H9 (cell line): ENCODE data around the gene CYRIA. TPM values are rescaled to one million over a fixed set of nuclear protein-coding genes. Genes with fewer than 3 reads are reported as not detected.

Experiments
- DNase-seq: peaks from one replicate; pipeline ENCODE4 v3.0.0-alpha.2; 2017
- H2AFZ ChIP-seq: one replicate; pipeline ENCODE4 v1.6.1; 2013; ENCODE audit warnings: mild to moderate bottlenecking, low read length, control low read depth, moderate library complexity
- H2AK5ac ChIP-seq: 2 replicates; pipeline ENCODE4 v1.6.1; 2013; ENCODE audit warnings: low read length, control low read depth, mixed read lengths; ENCODE audit not compliant: insufficient read length
- H2BK120ac ChIP-seq: one replicate; pipeline ENCODE4 v1.6.1; 2013; ENCODE audit warnings: low read depth, mild to moderate bottlenecking, low read length, control low read depth, inconsistent platforms; ENCODE audit not compliant: poor library complexity, severe bottlenecking
- H2BK12ac ChIP-seq: 2 replicates; pipeline ENCODE4 v1.6.1; 2013; ENCODE audit warnings: low read length, control low read depth, mixed read lengths, low read depth; ENCODE audit not compliant: insufficient read length
- H2BK15ac ChIP-seq: 2 replicates; pipeline ENCODE4 v1.6.1; 2013; ENCODE audit warnings: low read depth, low read length, control low read depth
- H2BK20ac ChIP-seq: one replicate; pipeline ENCODE4 v1.6.1; 2013; ENCODE audit warnings: low read depth, mild to moderate bottlenecking, low read length, control low read depth, inconsistent platforms; ENCODE audit not compliant: poor library complexity, severe bottlenecking
- H2BK5ac ChIP-seq: 2 replicates; pipeline ENCODE4 v1.6.1; 2013; ENCODE audit warnings: low read length, control low read depth, mixed read lengths; ENCODE audit not compliant: insufficient read length
- H3K14ac ChIP-seq: 2 replicates; pipeline ENCODE4 v1.6.1; 2013; ENCODE audit warnings: low read length, control low read depth; ENCODE audit not compliant: insufficient read depth
- H3K18ac ChIP-seq: 2 replicates; pipeline ENCODE4 v1.6.1; 2013; ENCODE audit warnings: low read depth, mild to moderate bottlenecking, mixed read lengths, low read length, control low read depth; ENCODE audit not compliant: insufficient read length
- H3K23ac ChIP-seq: 2 replicates; pipeline ENCODE4 v1.6.1; 2013; ENCODE audit warnings: low read length, control low read depth, mixed read lengths, low read depth; ENCODE audit not compliant: insufficient read length
- H3K23me2 ChIP-seq: 2 replicates; pipeline ENCODE4 v1.6.1; 2013; ENCODE audit warnings: low read depth, mild to moderate bottlenecking, mixed read lengths, low read length, control low read depth; ENCODE audit not compliant: insufficient read length, poor library complexity, severe bottlenecking
- H3K27ac ChIP-seq: 2 replicates; pipeline ENCODE4 v1.5.1; 2013; ENCODE audit warnings: low read length, control low read depth, mixed read lengths, low read depth; ENCODE audit not compliant: insufficient read length
- H3K27me3 ChIP-seq: 2 replicates; pipeline ENCODE4 v1.6.1; 2013; ENCODE audit warnings: low read length, control low read depth, inconsistent platforms; ENCODE audit not compliant: insufficient read depth
- H3K4ac ChIP-seq: 2 replicates; pipeline ENCODE4 v1.6.1; 2013; ENCODE audit warnings: low read depth, mild to moderate bottlenecking, control low read depth, inconsistent platforms, low read length, moderate library complexity
- H3K4me1 ChIP-seq: 2 replicates; pipeline ENCODE4 v1.6.1; 2013; ENCODE audit warnings: low read length, control low read depth, inconsistent platforms; ENCODE audit not compliant: insufficient read depth
- H3K4me2 ChIP-seq: 2 replicates; pipeline ENCODE4 v1.6.1; 2013; ENCODE audit warnings: low read length, control low read depth, mixed read lengths; ENCODE audit not compliant: insufficient read length, insufficient read depth
- H3K56ac ChIP-seq: 2 replicates; pipeline ENCODE4 v1.6.1; 2013; ENCODE audit warnings: low read depth, mild to moderate bottlenecking, mixed read lengths, low read length, control low read depth; ENCODE audit not compliant: insufficient read length
- H3K79me1 ChIP-seq: 2 replicates; pipeline ENCODE4 v1.6.1; 2013; ENCODE audit warnings: low read depth, mild to moderate bottlenecking, moderate library complexity, low read length, control low read depth, inconsistent platforms; ENCODE audit not compliant: insufficient read depth, poor library complexity, severe bottlenecking
- H3K79me2 ChIP-seq: 2 replicates; pipeline ENCODE4 v1.6.1; 2013; ENCODE audit warnings: low read length, control low read depth, inconsistent platforms; ENCODE audit not compliant: insufficient read depth
- H3K9ac ChIP-seq: 2 replicates; pipeline ENCODE4 v1.6.1; 2013; ENCODE audit warnings: low read length, control low read depth, mixed read lengths; ENCODE audit not compliant: insufficient read length; ENCODE audit errors: extremely low read depth
- H3K9me3 ChIP-seq: one replicate; pipeline ENCODE4 v1.6.1; 2013; ENCODE audit warnings: low read depth, low read length, inconsistent platforms; ENCODE audit not compliant: control insufficient read depth
- H3T11ph ChIP-seq: one replicate; pipeline ENCODE4 v1.6.1; 2013; ENCODE audit warnings: mild to moderate bottlenecking, low read length, control low read depth, inconsistent platforms
- H4K20me1 ChIP-seq: one replicate; pipeline ENCODE4 v1.6.1; 2013; ENCODE audit not compliant: control insufficient read depth, insufficient read length, insufficient read depth
- H4K5ac ChIP-seq: 2 replicates; pipeline ENCODE4 v1.6.1; 2013; ENCODE audit warnings: low read depth, mild to moderate bottlenecking, mixed read lengths, low read length, control low read depth; ENCODE audit not compliant: insufficient read length
- H4K8ac ChIP-seq: replicated peaks from 2 replicates; pipeline ENCODE4 v1.6.1; 2013; ENCODE audit warnings: low read length, control low read depth, mixed read lengths, low read depth; ENCODE audit not compliant: insufficient read length
- H4K91ac ChIP-seq: 2 replicates; pipeline ENCODE4 v1.6.1; 2013; ENCODE audit warnings: low read depth, mild to moderate bottlenecking, moderate library complexity, mixed read lengths, low read length, control low read depth; ENCODE audit not compliant: insufficient read length
- H3K27ac Mint-ChIP-seq, 3 experiments: 2 replicates in 2 of 3; 3 replicates in 1 of 3; pipeline ENCODE4 v1.8.0; 2020 to 2021; ENCODE audit warnings: mixed read lengths in 3 of 3, mild to moderate bottlenecking in 1 of 3, moderate library complexity in 1 of 3
- H3K27me3 Mint-ChIP-seq: 2 replicates; pipeline ENCODE4 v1.8.0; 2021; ENCODE audit warnings: low read depth, mild to moderate bottlenecking, moderate library complexity, mixed read lengths
- H3K36me3 Mint-ChIP-seq, 3 experiments: 2 replicates in 2 of 3; 3 replicates in 1 of 3; pipeline ENCODE4 v1.8.0; 2020 to 2021; ENCODE audit warnings: low read depth in 3 of 3, mixed read lengths in 3 of 3; ENCODE audit not compliant: insufficient read depth in 1 of 3
- H3K4me1 Mint-ChIP-seq, 2 experiments: 2 replicates each; pipeline ENCODE4 v1.8.0; 2020; ENCODE audit warnings: mixed read lengths in 2 of 2
- H3K4me3 Mint-ChIP-seq, 2 experiments: 2 replicates in 1 of 2; 3 replicates in 1 of 2; pipeline ENCODE4 v1.8.0; 2020 to 2021; ENCODE audit warnings: mild to moderate bottlenecking in 2 of 2, mixed read lengths in 2 of 2, moderate library complexity in 1 of 2
- H3K9me3 Mint-ChIP-seq, 2 experiments: 2 replicates in 1 of 2; 3 replicates in 1 of 2; pipeline ENCODE4 v1.8.0; 2020; ENCODE audit warnings: mild to moderate bottlenecking in 2 of 2, mixed read lengths in 2 of 2, moderate library complexity in 1 of 2
- CTCF ChIP-seq: fragments of 200-600 bp; sonication (generic); conservative IDR thresholded peaks from 3 replicates; pipeline ENCODE4 v1.8.0; 2021; ENCODE audit warnings: antibody characterized with exemption, mild to moderate bottlenecking
- WGBS: extraction: QIAGEN DNeasy Blood & Tissue Kit; methylation state at CpG from one replicate; pipeline ENCODE4 v1.1.7; 2013; ENCODE audit warnings: missing lambda C conversion rate, low lambda C conversion rate, mixed read lengths; ENCODE audit not compliant: insufficient read length; ENCODE audit errors: extremely low coverage; 5-methylcytosine and 5-hydroxymethylcytosine counted together
- total RNA-seq: library from RNA; stranded (reverse); gene quantifications from 2 replicates; pipeline ENCODE4 v1.2.1, GENCODE V29; 2021

CYRIA gene
- total RNA-seq, 1 experiment from 2014 or later, result 2.3 TPM

GRCh38 chr2:16640867-16641266 lies 24.8 kb downstream of the CYRIA start:
- H3K4me2 ChIP-seq, result no peak overlapping the region
- no peak overlapping the region for H4K91ac ChIP-seq
- Mint-ChIP-seq H3K9me3 (no peaks in the 10 kb centered on the region), H3K27me3 (peaks cover 2% of the 10 kb centered on the region; the same call in 1 of the 2 replicates), H3K4me1 (peaks cover 11 to 12% of the 10 kb centered on the region in 2 experiments), H3K36me3 (peaks cover 0 to 3% (median 0%) of the 10 kb centered on the region in 3 experiments; a peak in 2 of 7 replicates), H3K27ac (peak overlapping the region in 1 of 3 experiments; percentile 42; a peak in 2 of 7 replicates), H3K4me3 (no peak overlapping the region)
- H3K27ac ChIP-seq, result no peak overlapping the region
- no CpG with 5 or more reads among the region's 5 CpGs for WGBS
- H2BK15ac ChIP-seq, result no peak overlapping the region
- H2BK20ac ChIP-seq, result no peak overlapping the region
- no peak overlapping the region for H2BK120ac ChIP-seq
- no peaks in the 10 kb centered on the region for H3K79me1 ChIP-seq
- H3K4ac ChIP-seq, result no peak overlapping the region
- H4K5ac ChIP-seq, result no peak overlapping the region
- H2AK5ac ChIP-seq, result no peak overlapping the region
- no peaks in the 10 kb centered on the region for H3K23me2 ChIP-seq
- no peaks in the 10 kb centered on the region for H3K9me3 ChIP-seq
- no peak overlapping the region for H4K8ac ChIP-seq
- no peak overlapping the region for H2BK5ac ChIP-seq
- H3K14ac ChIP-seq, result no peak overlapping the region
- no peak overlapping the region for H3T11ph ChIP-seq
- H2BK12ac ChIP-seq, result no peak overlapping the region
- DNase-seq, result no peak
- no peaks in the 10 kb centered on the region; the same call in none of the 2 replicates for H3K4me1 ChIP-seq
- H2AFZ ChIP-seq, result no peak overlapping the region
- H3K18ac ChIP-seq, result no peak overlapping the region
- H3K79me2 ChIP-seq, result no peaks in the 10 kb centered on the region
- H3K9ac ChIP-seq, result no peak overlapping the region
- H3K56ac ChIP-seq, result no peak overlapping the region
- H3K27me3 ChIP-seq, result no peaks in the 10 kb centered on the region
- no peaks in the 10 kb centered on the region for H4K20me1 ChIP-seq
- no peak overlapping the region for H3K23ac ChIP-seq
- TF ChIP-seq CTCF, result no peak
